H9 (cell line): Measurements from ENCODE around the gene USP8. TPM values are rescaled to one million over a fixed set of nuclear protein-coding genes. Genes with fewer than 3 reads are reported as not detected.

ENCODE experiments used
- DNase-seq: peaks from one replicate; pipeline ENCODE4 v3.0.0-alpha.2; 2017
- H2AFZ ChIP-seq: one replicate; pipeline ENCODE4 v1.6.1; 2013; ENCODE audit warnings: mild to moderate bottlenecking, low read length, control low read depth, moderate library complexity
- H2AK5ac ChIP-seq: 2 replicates; pipeline ENCODE4 v1.6.1; 2013; ENCODE audit warnings: low read length, control low read depth, mixed read lengths; ENCODE audit not compliant: insufficient read length
- H2BK120ac ChIP-seq: one replicate; pipeline ENCODE4 v1.6.1; 2013; ENCODE audit warnings: low read depth, mild to moderate bottlenecking, low read length, control low read depth, inconsistent platforms; ENCODE audit not compliant: poor library complexity, severe bottlenecking
- H2BK12ac ChIP-seq: 2 replicates; pipeline ENCODE4 v1.6.1; 2013; ENCODE audit warnings: low read length, control low read depth, mixed read lengths, low read depth; ENCODE audit not compliant: insufficient read length
- H2BK15ac ChIP-seq: 2 replicates; pipeline ENCODE4 v1.6.1; 2013; ENCODE audit warnings: low read depth, low read length, control low read depth
- H2BK20ac ChIP-seq: one replicate; pipeline ENCODE4 v1.6.1; 2013; ENCODE audit warnings: low read depth, mild to moderate bottlenecking, low read length, control low read depth, inconsistent platforms; ENCODE audit not compliant: poor library complexity, severe bottlenecking
- H2BK5ac ChIP-seq: 2 replicates; pipeline ENCODE4 v1.6.1; 2013; ENCODE audit warnings: low read length, control low read depth, mixed read lengths; ENCODE audit not compliant: insufficient read length
- H3K14ac ChIP-seq: 2 replicates; pipeline ENCODE4 v1.6.1; 2013; ENCODE audit warnings: low read length, control low read depth; ENCODE audit not compliant: insufficient read depth
- H3K18ac ChIP-seq: 2 replicates; pipeline ENCODE4 v1.6.1; 2013; ENCODE audit warnings: low read depth, mild to moderate bottlenecking, mixed read lengths, low read length, control low read depth; ENCODE audit not compliant: insufficient read length
- H3K23ac ChIP-seq: 2 replicates; pipeline ENCODE4 v1.6.1; 2013; ENCODE audit warnings: low read length, control low read depth, mixed read lengths, low read depth; ENCODE audit not compliant: insufficient read length
- H3K23me2 ChIP-seq: 2 replicates; pipeline ENCODE4 v1.6.1; 2013; ENCODE audit warnings: low read depth, mild to moderate bottlenecking, mixed read lengths, low read length, control low read depth; ENCODE audit not compliant: insufficient read length, poor library complexity, severe bottlenecking
- H3K27ac ChIP-seq: 2 replicates; pipeline ENCODE4 v1.5.1; 2013; ENCODE audit warnings: low read length, control low read depth, mixed read lengths, low read depth; ENCODE audit not compliant: insufficient read length
- H3K27me3 ChIP-seq: 2 replicates; pipeline ENCODE4 v1.6.1; 2013; ENCODE audit warnings: low read length, control low read depth, inconsistent platforms; ENCODE audit not compliant: insufficient read depth
- H3K4ac ChIP-seq: 2 replicates; pipeline ENCODE4 v1.6.1; 2013; ENCODE audit warnings: low read depth, mild to moderate bottlenecking, control low read depth, inconsistent platforms, low read length, moderate library complexity
- H3K4me1 ChIP-seq: 2 replicates; pipeline ENCODE4 v1.6.1; 2013; ENCODE audit warnings: low read length, control low read depth, inconsistent platforms; ENCODE audit not compliant: insufficient read depth
- H3K4me2 ChIP-seq: 2 replicates; pipeline ENCODE4 v1.6.1; 2013; ENCODE audit warnings: low read length, control low read depth, mixed read lengths; ENCODE audit not compliant: insufficient read length, insufficient read depth
- H3K56ac ChIP-seq: 2 replicates; pipeline ENCODE4 v1.6.1; 2013; ENCODE audit warnings: low read depth, mild to moderate bottlenecking, mixed read lengths, low read length, control low read depth; ENCODE audit not compliant: insufficient read length
- H3K79me1 ChIP-seq: 2 replicates; pipeline ENCODE4 v1.6.1; 2013; ENCODE audit warnings: low read depth, mild to moderate bottlenecking, moderate library complexity, low read length, control low read depth, inconsistent platforms; ENCODE audit not compliant: insufficient read depth, poor library complexity, severe bottlenecking
- H3K79me2 ChIP-seq: 2 replicates; pipeline ENCODE4 v1.6.1; 2013; ENCODE audit warnings: low read length, control low read depth, inconsistent platforms; ENCODE audit not compliant: insufficient read depth
- H3K9ac ChIP-seq: 2 replicates; pipeline ENCODE4 v1.6.1; 2013; ENCODE audit warnings: low read length, control low read depth, mixed read lengths; ENCODE audit not compliant: insufficient read length; ENCODE audit errors: extremely low read depth
- H3K9me3 ChIP-seq: one replicate; pipeline ENCODE4 v1.6.1; 2013; ENCODE audit warnings: low read depth, low read length, inconsistent platforms; ENCODE audit not compliant: control insufficient read depth
- H3T11ph ChIP-seq: one replicate; pipeline ENCODE4 v1.6.1; 2013; ENCODE audit warnings: mild to moderate bottlenecking, low read length, control low read depth, inconsistent platforms
- H4K20me1 ChIP-seq: one replicate; pipeline ENCODE4 v1.6.1; 2013; ENCODE audit not compliant: control insufficient read depth, insufficient read length, insufficient read depth
- H4K5ac ChIP-seq: 2 replicates; pipeline ENCODE4 v1.6.1; 2013; ENCODE audit warnings: low read depth, mild to moderate bottlenecking, mixed read lengths, low read length, control low read depth; ENCODE audit not compliant: insufficient read length
- H4K8ac ChIP-seq: replicated peaks from 2 replicates; pipeline ENCODE4 v1.6.1; 2013; ENCODE audit warnings: low read length, control low read depth, mixed read lengths, low read depth; ENCODE audit not compliant: insufficient read length
- H4K91ac ChIP-seq: 2 replicates; pipeline ENCODE4 v1.6.1; 2013; ENCODE audit warnings: low read depth, mild to moderate bottlenecking, moderate library complexity, mixed read lengths, low read length, control low read depth; ENCODE audit not compliant: insufficient read length
- H3K27ac Mint-ChIP-seq, 3 experiments: 2 replicates in 2 of 3; 3 replicates in 1 of 3; pipeline ENCODE4 v1.8.0; 2020 to 2021; ENCODE audit warnings: mixed read lengths in 3 of 3, mild to moderate bottlenecking in 1 of 3, moderate library complexity in 1 of 3
- H3K27me3 Mint-ChIP-seq: 2 replicates; pipeline ENCODE4 v1.8.0; 2021; ENCODE audit warnings: low read depth, mild to moderate bottlenecking, moderate library complexity, mixed read lengths
- H3K36me3 Mint-ChIP-seq, 3 experiments: 2 replicates in 2 of 3; 3 replicates in 1 of 3; pipeline ENCODE4 v1.8.0; 2020 to 2021; ENCODE audit warnings: low read depth in 3 of 3, mixed read lengths in 3 of 3; ENCODE audit not compliant: insufficient read depth in 1 of 3
- H3K4me1 Mint-ChIP-seq, 2 experiments: 2 replicates each; pipeline ENCODE4 v1.8.0; 2020; ENCODE audit warnings: mixed read lengths in 2 of 2
- H3K4me3 Mint-ChIP-seq, 2 experiments: 2 replicates in 1 of 2; 3 replicates in 1 of 2; pipeline ENCODE4 v1.8.0; 2020 to 2021; ENCODE audit warnings: mild to moderate bottlenecking in 2 of 2, mixed read lengths in 2 of 2, moderate library complexity in 1 of 2
- H3K9me3 Mint-ChIP-seq, 2 experiments: 2 replicates in 1 of 2; 3 replicates in 1 of 2; pipeline ENCODE4 v1.8.0; 2020; ENCODE audit warnings: mild to moderate bottlenecking in 2 of 2, mixed read lengths in 2 of 2, moderate library complexity in 1 of 2
- WGBS: extraction: QIAGEN DNeasy Blood & Tissue Kit; methylation state at CpG from one replicate; pipeline ENCODE4 v1.1.7; 2013; ENCODE audit warnings: missing lambda C conversion rate, low lambda C conversion rate, mixed read lengths; ENCODE audit not compliant: insufficient read length; ENCODE audit errors: extremely low coverage; 5-methylcytosine and 5-hydroxymethylcytosine counted together
- total RNA-seq: library from RNA; stranded (reverse); gene quantifications from 2 replicates; pipeline ENCODE4 v1.2.1, GENCODE V29; 2021
- TF ChIP-seq, protein P1 (sequence below): fragments of 200-600 bp; sonication (generic); conservative IDR thresholded peaks from 3 replicates; pipeline ENCODE4 v1.8.0; 2021; ENCODE audit warnings: antibody characterized with exemption, mild to moderate bottlenecking

The USP8 gene
- total RNA-seq, 1 experiment from 2014 or later = 67.1 TPM

DNA sequence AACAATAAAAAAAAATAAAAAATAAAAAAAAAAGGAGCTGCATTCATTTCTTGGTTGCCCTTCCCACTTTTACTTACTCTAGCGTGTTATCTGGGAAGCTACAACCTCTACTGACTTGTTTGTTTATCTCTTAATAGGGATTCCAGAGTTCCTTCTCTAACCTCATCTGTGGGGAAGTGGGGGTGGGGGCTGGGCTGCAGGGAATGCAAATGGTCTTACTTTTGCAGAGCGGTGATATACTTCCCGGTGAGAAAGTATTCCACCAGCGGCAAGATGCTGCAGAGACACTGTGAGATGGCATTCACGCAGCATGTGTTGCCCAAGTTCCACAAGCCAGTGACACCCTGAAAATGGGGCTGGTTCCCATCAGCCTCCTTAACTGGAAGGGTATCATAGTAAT, 120.2 kb downstream of the USP8 start:
- H4K91ac ChIP-seq = no peak overlapping the region
- H2BK120ac ChIP-seq = no peak overlapping the region
- H3K4me1 Mint-ChIP-seq = peaks cover 4% of the 10 kb centered on the region in 2 experiments
- H3K27ac ChIP-seq = no peak overlapping the region
- no peak overlapping the region for H2BK5ac ChIP-seq
- no peaks in the 10 kb centered on the region for H3K9me3 Mint-ChIP-seq
- no peaks in the 10 kb centered on the region for H3K79me2 ChIP-seq
- no peaks in the 10 kb centered on the region for H3K27me3 Mint-ChIP-seq
- H2BK20ac ChIP-seq = no peak overlapping the region
- H4K20me1 ChIP-seq = no peaks in the 10 kb centered on the region
- no CpG with 5 or more reads among the region's 5 CpGs for WGBS
- no peak overlapping the region for H2AK5ac ChIP-seq
- H4K8ac ChIP-seq = no peak overlapping the region
- no peaks in the 10 kb centered on the region for H3K27me3 ChIP-seq
- no peak overlapping the region for H3K9ac ChIP-seq
- no peak for DNase-seq
- no peak overlapping the region for H2BK15ac ChIP-seq
- no peaks in the 10 kb centered on the region for H3K23me2 ChIP-seq
- H3K4me2 ChIP-seq = no peak overlapping the region
- H3K56ac ChIP-seq = no peak overlapping the region
- H3K27ac Mint-ChIP-seq = peak overlapping the region in 1 of 3 experiments; percentile 72; a peak in 1 of 7 replicates
- no peak overlapping the region for H3K18ac ChIP-seq
- H3K79me1 ChIP-seq = no peaks in the 10 kb centered on the region
- H3K36me3 Mint-ChIP-seq = no peaks in the 10 kb centered on the region
- TF ChIP-seq, protein P1, sequence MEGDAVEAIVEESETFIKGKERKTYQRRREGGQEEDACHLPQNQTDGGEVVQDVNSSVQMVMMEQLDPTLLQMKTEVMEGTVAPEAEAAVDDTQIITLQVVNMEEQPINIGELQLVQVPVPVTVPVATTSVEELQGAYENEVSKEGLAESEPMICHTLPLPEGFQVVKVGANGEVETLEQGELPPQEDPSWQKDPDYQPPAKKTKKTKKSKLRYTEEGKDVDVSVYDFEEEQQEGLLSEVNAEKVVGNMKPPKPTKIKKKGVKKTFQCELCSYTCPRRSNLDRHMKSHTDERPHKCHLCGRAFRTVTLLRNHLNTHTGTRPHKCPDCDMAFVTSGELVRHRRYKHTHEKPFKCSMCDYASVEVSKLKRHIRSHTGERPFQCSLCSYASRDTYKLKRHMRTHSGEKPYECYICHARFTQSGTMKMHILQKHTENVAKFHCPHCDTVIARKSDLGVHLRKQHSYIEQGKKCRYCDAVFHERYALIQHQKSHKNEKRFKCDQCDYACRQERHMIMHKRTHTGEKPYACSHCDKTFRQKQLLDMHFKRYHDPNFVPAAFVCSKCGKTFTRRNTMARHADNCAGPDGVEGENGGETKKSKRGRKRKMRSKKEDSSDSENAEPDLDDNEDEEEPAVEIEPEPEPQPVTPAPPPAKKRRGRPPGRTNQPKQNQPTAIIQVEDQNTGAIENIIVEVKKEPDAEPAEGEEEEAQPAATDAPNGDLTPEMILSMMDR = no peak
- H2BK12ac ChIP-seq = no peak overlapping the region
- H3K23ac ChIP-seq = no peak overlapping the region
- H4K5ac ChIP-seq = no peak overlapping the region
- H3T11ph ChIP-seq = no peak overlapping the region
- H3K14ac ChIP-seq = no peak overlapping the region
- H3K4ac ChIP-seq = no peak overlapping the region
- no peak overlapping the region for H3K4me3 Mint-ChIP-seq
- no peaks in the 10 kb centered on the region; the same call in 1 of the 2 replicates for H3K4me1 ChIP-seq
- H3K9me3 ChIP-seq = no peaks in the 10 kb centered on the region
- no peak overlapping the region for H2AFZ ChIP-seq
